HTR-8/SVneo (cell line): Measurements from ENCODE around the gene CCSAP.
A peak's percentile ranks its signal among the peaks of the same experiment; 100 is the strongest.
"Not testable (repeated sequence)": the region's sequence is repeated elsewhere in the genome, so short reads cannot be mapped to it uniquely, and the experiment has no call there.

Experiments used
- DNase-seq: peaks from one replicate; pipeline ENCODE4 v3.0.0; 2011; ENCODE audit warnings: low spot score, mixed read lengths; ENCODE audit not compliant: insufficient read length
- FAIRE-seq: peaks from 2 replicates; lab custom pipeline; 2011; peaks lifted over from hg19 to GRCh38; lab: Jason Lieb, UNC

CCSAP gene, protein sequence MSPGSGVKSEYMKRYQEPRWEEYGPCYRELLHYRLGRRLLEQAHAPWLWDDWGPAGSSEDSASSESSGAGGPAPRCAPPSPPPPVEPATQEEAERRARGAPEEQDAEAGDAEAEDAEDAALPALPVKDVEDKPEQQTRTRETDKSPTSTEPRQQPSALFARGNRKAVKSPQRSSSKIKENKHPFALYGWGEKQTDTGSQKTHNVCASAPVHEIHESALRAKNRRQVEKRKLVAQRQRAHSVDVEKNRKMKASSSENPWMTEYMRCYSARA

DNA sequence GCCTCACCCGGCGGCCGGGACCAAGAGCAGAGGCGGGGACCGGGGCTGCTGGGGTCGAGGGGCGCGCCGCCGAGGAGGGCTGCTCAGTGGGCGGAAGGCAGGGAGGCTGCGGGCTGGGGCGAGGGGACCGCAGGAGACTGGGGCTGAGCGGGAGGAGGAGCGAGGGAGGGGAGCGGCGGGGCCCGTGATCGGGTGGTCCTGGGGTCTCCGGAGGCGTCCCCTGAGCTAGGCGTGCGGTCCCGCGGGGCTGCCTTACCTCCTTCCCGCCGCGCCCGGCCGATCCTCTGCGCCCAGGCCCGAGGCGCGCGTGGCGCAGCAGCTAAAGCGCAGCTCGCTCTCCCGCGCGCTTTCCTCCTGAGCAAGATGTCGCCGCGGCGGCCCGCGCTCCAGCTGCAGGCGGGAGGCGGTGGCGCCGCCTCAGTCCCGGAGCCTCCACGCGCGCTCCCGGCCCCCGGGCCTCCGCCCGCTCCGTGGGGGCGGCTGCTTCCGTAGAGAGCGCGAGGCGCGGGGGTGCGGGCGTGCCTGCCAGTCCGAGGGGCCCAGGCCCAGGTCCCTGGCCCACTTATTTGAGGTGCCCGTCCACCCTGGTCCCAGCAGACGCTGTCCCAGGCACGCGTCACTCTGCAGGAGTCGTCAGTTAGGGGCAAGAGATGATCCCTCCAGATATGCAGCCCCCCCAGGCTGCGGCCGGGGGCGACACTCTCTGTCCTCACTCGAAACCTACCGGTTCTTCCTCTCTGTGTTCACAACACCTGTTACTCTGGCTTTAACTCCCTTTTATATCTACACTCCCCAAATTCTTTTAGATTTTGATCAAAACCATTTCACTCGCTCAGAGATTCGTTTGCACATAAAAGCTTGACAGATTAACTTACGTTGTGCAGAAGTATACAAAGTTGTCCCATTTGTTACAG, at the start of gene CCSAP:
Gene CCSAP, minus strand, starts transcription at position 392 of the 914 bp plus-strand sequence. CDS start 582 bp downstream, outside the sequence.
- FAIRE-seq, result no peak
- peak; percentile 35 for DNase-seq

DNA sequence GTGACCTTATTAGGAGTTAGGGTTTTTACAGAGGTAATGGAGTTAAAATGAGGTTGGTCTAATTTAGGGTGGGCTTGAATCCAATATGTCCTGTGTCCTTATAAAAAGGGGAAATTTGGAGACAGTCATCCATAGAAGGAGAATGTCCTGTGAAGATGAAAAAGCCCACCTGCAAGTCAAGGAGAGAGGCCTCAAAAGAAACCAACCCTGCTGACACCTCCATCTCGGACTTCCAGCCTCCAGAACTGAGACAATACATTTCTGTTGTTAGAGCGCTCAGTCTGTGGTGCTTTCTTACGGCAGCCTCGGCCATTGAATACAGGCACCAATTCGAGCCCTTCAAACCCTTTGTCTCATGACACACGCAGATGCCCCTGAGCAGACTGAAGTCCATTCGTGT, 47.3 kb upstream of the CCSAP start:
- no peak for FAIRE-seq

DNA sequence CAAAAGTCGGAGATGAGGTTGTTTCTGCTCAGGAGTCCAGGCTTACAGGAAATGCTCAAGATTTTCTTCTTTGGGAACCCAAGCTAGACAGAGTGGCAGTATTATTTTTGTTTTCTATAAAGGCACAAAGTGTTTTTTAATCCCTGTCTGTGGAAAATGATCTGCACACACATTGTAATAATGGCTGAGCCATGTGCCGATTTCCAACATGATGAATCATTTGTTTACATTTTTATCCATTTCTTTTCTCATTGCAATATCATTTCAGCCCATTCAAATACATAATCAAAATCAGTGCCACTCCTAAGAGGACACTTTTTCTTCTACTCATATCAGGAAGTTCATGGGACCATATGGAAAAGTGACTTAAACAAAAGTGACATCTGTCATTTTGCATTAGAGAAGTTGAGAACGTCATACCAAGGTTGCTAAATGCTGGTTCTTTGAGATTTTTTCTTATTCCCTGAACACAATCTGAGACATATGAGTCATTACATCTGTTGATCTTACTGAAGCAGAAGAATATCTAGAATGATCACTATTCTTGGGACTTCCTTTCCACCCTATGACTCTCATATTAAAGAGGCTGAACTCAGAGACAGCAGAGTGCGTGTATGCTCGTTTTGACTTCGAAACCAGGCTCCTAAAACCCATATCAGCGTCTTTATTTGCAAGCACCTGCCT, 46.2 kb upstream of the CCSAP start:
- no peak for FAIRE-seq
- DNase-seq, result no peak

More for the DNA sequence above, 47.3 kb upstream of the CCSAP start:
- no peak for DNase-seq

DNA sequence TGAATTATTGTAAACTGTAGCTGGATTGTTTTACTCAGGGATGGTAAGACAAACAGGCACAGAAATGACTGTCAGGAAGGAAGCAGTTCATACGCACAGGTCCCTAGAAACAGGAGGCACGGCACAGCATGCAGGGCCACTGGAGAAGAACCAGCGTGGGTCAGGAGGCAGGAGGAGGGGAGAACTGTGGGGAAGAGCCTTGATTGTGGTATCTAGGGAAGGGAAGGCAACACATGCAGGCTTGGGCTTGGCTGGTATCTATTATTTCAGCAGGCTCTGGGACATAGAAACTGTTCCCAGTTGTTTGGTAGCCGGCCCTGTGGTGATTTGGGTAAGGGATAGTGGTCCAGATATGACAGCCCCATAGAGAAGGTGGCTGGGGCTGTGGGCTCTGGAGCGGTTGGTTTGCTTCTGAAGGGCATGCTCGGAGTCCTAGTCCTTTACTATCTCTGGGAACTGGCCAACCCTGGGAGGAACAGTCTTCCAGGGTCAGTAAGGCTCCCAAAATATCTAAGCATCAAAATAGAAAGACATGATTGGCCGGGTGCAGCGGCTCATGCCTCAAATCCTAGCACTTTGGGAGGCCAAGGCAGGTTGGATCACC, 43.1 kb upstream of the CCSAP start:
- no peak for DNase-seq
- FAIRE-seq, result no peak

DNA sequence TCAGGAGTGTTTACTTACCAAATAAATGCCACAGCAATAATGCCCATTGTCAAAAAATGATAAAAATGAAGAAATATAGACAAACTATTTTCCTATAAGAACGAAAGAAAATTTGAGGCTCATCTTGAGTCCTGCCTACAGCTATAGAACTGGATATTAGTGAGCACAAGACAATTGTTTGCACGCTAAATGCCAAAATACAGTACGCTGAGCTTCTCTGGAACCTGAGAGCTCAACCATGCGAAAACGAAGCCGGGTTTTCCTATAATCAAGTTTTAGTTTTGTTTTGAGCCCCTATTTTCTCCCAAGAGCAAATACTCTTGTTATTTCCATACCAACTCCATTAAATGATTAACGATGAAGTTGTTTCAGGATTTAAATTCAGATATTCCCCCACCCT, 42.0 kb upstream of the CCSAP start:
- FAIRE-seq, result no peak
- no peak for DNase-seq

DNA sequence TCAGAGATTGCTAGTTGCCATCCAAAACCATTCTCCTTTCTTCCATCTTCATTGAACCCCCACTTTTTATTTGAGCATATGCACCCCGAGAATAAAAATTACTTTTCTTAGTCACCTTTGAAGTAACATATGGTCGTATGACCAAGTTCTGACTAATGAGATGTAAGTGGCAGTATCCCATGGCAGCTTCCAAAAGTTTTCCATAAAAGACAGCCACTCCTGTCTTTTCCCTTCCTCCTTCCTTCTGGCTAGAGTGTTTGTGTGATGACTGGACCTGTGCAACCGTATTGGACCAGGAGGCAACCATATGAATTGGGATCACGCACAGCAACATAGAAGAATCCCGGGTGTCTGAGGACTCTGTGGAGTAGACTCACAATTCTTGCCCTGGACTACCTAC, 41.1 kb upstream of the CCSAP start:
- FAIRE-seq (no peak), DNase-seq (no peak)

DNA sequence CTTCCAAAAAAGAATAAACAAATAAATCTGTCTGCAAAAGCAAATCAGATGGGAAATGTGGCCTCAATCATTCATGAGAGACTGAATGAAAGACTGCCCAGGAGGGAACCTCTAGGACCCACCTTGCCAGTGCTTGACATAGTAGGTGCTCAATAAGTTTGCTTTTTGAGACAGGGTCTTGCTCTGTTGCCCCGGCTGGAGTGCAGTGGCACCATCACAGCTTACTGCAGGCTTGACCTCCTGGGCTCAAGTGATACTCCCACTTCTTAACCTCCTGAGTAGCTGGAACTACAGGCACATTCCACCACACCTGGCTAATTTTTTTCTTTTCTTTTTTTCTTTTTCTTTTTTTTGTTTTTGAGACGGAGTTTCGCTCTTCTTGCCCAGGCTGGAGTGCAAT, 40.3 kb upstream of the CCSAP start:
- FAIRE-seq, result no peak

DNA sequence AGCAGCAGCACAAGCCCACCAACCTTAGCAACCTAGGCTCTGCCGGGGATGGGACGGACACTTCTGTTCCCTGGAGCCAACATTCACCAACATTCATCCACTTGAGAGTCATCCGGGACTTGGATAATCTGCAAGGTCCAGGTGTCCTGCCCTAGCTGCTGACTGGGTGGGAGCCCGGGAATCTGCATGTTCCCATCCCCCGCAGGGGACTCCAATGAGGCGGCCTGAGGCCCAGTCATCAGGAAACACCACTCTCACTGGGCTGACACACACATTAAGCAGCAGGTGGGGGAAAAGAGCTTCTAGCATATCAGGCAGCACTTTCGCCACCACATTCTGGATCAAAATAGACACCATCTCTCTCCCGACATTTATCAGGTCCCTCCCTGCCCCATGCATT, 38.4 kb upstream of the CCSAP start:
- no peak for DNase-seq
- FAIRE-seq, result no peak

More for the DNA sequence above, 40.3 kb upstream of the CCSAP start:
- no peak for DNase-seq

DNA sequence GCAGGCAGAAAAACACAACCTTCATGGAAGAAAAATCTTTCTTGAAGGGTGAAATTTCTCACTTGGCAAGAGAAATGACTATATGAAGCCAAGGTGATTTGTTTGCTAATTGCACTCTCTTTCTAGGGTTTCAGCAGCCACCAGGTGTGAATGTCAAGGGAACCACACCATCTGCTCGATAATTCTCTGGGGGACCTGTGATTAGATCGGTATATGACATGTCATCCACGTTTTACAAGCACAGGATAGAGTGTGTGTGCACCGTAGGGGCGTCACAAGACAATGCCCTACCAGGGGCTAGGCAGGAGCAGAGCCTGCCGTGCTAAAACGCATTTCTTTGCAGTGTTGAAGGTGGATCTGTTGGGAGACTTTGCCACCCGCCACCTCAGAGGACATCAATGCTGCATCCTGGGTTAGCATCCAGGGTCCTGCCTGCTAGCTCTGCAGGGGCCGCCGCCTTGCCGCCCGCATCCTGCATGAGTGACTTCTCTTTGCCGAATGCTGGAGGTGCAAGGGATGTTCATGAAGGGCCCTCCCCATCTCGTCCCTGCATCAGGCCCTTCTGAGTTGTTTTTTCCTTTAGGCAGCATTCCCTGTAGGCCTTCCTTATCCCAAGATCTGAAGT, 37.8 kb upstream of the CCSAP start:
- DNase-seq (no peak), FAIRE-seq (no peak)

DNA sequence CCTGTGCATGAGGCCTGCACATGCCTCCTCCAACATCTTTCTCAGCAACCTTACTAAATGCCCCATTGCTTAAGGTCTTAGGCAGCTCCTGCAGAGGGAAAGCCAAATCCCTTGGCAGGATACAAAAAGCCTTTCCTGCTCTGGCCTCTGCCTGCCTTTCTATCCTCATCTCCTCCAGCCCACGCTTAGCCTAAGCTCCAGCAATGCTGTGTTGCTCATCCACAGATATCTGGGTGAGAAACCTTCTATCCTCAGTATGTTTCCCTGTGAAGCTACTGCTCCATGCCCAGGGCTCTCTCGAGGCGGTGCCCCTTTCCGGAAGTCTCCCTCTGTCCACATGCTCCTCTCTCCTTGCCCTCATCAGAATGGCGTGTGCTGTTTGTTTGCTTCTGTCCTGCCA, 37.0 kb upstream of the CCSAP start:
- no peak for DNase-seq
- FAIRE-seq, result no peak

DNA sequence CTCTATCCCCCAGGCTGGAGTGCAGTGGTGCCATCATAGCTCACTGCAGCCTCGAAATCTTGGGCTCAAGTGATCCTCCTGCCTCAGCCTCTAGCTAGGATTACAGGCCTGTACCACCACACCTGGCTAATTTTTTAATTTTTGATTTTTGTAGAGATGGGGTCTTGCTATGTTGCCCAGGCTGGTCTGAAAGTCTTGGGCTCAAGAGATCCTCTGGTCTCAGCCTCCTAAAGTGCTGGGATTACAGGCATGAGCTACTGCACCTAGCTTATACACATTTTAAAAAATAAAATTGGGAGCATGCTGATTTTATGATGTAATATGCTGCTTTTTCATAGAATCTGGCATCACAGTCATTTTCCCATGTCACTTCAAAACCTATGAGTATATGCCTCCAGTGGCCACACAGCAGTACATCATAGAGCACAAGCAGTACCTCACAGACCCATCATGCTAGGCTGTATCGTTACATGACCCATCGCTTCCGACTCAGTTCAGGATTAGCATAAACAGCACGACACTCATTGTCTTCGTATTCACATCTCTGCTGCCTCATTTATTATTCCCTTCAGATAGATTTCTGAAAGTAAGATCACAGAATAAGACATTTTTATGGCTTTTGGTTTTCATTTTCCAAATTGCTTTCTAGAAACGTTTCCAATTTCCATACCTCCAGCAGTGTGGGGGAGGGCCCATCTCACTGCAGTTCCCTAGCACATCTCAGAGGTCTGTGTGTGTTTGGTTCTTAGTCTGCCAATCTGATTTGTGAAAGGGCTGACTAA, 35.9 kb upstream of the CCSAP start:
- FAIRE-seq (no peak), DNase-seq (no peak)

DNA sequence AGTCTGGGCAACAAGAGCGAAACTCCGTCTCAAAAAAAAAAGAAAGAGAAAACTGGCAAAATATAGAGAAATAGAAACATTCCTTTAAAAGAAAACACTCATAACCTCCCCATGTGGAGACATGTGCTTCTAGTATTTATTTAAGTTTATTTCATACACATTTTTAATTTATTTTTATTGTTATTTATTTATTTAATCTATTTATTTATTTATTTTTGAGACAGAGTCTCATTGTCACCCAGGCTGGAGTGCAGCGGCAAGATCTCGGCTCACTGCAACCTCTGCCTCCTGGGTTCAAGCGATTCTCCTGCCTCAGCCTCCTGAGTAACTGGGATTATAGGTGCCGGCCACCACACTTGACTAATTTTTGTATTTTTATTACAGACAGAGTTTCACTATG, 35.2 kb upstream of the CCSAP start:
- FAIRE-seq, DNase-seq: not testable (repeated sequence)

DNA sequence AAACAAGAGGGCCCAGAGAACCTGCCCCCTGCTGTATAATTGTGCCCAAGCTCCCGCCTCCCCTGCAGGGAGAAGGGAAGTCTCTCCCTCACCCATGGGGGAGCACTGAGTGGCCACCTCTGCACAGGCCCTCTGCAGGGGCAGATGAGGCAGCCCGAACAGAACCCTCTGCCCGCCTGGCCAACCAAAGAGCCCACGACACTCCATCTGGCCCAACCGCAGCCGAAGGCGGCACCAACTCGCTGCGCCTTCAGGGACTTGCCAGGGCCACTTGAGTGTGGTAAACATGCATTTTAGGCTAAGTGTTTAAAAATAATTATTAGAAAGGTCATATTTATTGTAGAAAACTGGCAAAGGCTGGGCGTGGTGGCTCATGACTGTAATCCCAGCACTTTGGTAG, 34.6 kb upstream of the CCSAP start:
- FAIRE-seq (no peak), DNase-seq (no peak)

DNA sequence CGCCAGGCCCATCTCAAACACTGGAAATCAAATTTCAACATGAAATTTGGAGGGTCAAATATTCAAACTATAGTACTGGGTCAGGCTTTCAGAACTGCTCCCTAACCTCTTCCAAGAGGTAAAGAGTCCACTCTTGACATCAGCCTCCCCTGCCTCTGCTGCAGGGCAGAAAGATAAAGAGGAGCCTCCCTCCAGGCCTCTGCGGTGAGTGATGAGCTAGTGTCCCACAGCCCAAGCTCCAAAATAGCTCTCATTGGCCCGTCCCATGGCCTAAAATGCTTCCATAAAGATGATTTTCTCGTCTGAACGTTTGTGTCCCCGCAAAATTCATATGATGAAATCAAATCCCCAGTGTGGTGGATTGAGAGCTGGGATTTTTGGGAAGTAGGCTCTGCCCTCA, 33.7 kb upstream of the CCSAP start:
- FAIRE-seq, result no peak
- DNase-seq, result no peak

DNA sequence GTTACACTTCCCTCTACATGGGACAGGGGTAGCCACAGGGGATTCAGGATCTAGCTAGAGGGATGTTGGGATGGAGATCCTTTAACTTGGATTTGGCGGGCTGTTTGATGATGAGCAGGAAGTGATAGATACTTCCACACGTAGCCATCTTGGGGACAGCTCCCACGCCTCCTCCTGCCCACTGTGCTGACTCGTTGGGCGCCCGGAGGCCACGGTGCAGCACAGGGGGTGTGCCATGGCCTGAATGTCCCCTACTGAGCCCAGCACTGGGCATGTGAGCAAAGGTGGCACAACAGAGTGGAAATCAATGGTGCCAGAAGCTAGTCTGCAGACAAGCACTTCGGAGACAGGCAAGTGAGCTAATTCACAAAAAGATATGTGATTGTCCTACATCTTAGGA, 31.6 kb upstream of the CCSAP start:
- FAIRE-seq, result no peak
- DNase-seq, result no peak

DNA sequence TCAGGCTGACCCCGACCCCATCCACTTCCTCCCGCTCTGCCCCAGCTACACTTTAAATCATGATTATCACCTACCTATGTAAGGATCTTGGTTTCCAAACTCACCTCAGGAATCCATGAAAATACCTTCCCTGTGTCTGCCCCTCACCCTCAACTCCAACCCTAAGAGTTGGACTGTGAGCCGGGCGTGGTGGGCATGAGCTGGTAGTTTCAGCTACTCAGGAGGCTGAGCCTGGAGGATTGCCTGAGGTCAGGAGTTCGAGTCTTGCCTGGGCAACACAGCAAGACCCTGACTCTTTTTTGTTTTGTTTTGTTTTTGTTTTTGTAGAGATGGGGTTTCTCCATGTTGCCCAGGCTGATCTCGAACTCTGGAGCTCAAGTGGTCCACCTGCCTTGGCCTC, 30.5 kb upstream of the CCSAP start:
- DNase-seq, result no peak
- FAIRE-seq, result no peak

DNA sequence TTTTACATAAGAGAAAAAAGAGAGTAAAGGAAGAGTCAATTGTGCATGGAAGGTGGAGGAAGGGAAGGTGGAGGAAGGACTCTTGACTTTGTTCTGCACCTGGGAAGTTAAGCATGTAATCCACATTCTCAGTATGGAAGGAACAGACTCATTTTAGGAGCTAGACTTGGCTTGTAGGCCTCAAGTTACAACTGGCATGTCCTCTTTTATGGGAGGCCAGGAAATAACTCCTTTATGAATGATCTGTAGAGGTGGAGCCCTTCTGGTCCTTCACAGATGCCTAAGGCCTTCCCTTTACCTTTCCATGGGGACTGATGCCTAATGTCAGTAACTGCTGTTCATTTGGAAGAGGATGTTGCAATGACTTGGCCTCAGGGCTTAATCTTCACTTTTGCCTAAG, 29.4 kb upstream of the CCSAP start:
- FAIRE-seq (no peak), DNase-seq (no peak)

DNA sequence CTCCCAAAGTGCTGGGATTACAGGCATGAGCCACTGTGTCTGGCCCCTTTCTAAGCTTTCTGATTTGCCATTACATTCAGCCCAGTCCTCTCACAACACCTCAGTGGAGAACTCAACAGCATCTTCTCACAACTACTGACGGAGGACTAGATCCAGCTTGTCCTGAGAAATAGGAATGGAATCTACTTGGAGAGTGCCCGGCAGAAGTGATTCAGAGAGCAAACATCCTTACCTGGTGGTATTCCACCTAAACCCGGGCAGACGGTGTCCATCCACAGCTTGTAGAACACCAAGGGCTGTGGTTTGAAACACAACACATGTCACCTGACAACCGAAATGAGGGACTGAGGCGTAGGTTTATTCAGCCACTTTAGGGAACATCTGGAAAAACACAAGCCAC, 28.8 kb upstream of the CCSAP start:
- FAIRE-seq (no peak), DNase-seq (no peak)

DNA sequence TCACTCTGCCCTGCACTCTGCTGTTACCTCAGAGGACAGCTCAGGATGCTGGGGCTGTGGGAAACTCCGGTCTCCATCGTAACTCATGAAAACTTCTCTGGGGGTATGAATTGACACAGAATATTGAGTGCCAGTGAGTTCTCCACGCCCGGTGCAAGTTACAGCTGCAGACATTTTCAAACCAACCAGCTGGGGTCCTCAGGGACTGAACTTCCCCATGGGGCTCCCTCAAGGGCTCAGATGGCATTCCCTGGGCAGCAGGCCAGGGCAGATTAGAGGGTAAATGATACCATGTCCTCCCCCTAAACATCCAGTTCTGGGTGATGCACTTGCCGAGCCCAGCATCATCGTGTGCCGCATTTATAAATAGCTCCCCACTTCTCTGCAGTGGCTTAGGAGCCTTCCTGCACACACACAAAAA, 27.8 kb upstream of the CCSAP start:
- DNase-seq (no peak), FAIRE-seq (no peak)
